ENCODE measurements around the gene CD8B2.
A peak's percentile ranks its signal among the peaks of the same experiment; 100 is the strongest.
"Not testable (repeated sequence)": the region's sequence is repeated elsewhere in the genome, so short reads cannot be mapped to it uniquely, and the experiment has no call there.

CD8B2 gene

GRCh38 chr2:106486551-106487385 is at the start of gene CD8B2:
TSS of gene CD8B2 (plus strand) at chr2:106487364. CDS start at chr2:106487427, 63 bp downstream.
- H3K9me3 ChIP-seq (ENCODE audit: control insufficient read depth, insufficient read depth, low read length); H3K4me1 ChIP-seq (ENCODE audit: control insufficient read depth, insufficient read depth, low read length); H3K9ac ChIP-seq (ENCODE audit: low read depth, low read length); H3K36me3 ChIP-seq (ENCODE audit: control insufficient read depth, insufficient read depth, low read length): not testable (repeated sequence)
- peaks cover 13% of the 10 kb centered on the region for H3K27me3 ChIP-seq (ENCODE audit: control insufficient read depth, insufficient read depth, low read length)
- peak within 1 kb of the TSS; percentile 30 for H3K4me3 ChIP-seq (ENCODE audit: low read depth, low read length)

- H3K9me3 ChIP-seq (ENCODE audit: control insufficient read depth, insufficient read depth, low read length); H3K4me3 ChIP-seq (ENCODE audit: low read depth, low read length); H3K36me3 ChIP-seq (ENCODE audit: control insufficient read depth, insufficient read depth, low read length): not testable (repeated sequence)
Observed at GRCh38 chr2:106461882-106462281, 25.3 kb upstream of the CD8B2 start.

GRCh38 chr2:106467516-106467915 is 19.6 kb upstream of the CD8B2 start:
- not testable (repeated sequence) for H3K36me3 ChIP-seq (ENCODE audit: control insufficient read depth, insufficient read depth, low read length); H3K9ac ChIP-seq (ENCODE audit: low read depth, low read length); H3K4me3 ChIP-seq (ENCODE audit: low read depth, low read length); H3K4me1 ChIP-seq (ENCODE audit: control insufficient read depth, insufficient read depth, low read length); H3K27me3 ChIP-seq (ENCODE audit: control insufficient read depth, insufficient read depth, low read length); H3K9me3 ChIP-seq (ENCODE audit: control insufficient read depth, insufficient read depth, low read length)

More at GRCh38 chr2:106461882-106462281, 25.3 kb upstream of the CD8B2 start:
- H3K4me1 ChIP-seq (ENCODE audit: control insufficient read depth, insufficient read depth, low read length); H3K9ac ChIP-seq (ENCODE audit: low read depth, low read length); H3K27me3 ChIP-seq (ENCODE audit: control insufficient read depth, insufficient read depth, low read length): not testable (repeated sequence)

DNA sequence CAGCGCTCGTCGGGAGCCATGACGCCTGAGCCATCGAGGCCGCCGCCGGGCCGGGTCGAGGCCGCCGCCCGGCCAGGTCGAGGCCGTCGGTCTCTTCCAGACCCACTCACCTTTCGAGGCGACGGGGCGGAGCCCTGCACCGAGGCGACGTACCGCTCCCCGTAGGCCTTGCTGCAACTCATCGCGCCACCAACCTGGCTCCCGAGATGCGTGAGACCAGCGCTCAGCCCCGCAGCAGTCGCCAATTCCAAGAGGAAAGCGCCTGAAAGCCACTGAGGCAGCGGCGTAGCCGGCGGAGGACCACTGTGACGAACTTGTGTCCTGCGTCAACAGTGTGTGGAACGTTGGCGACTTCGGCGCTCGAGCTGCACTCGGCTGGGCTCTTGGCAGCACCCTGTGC is 19.1 kb upstream of the CD8B2 start, which contains the start of gene RGPD3:
RGPD3 (minus strand) TSS at position 307 of the 400 bp plus-strand sequence; CDS start at position 182, 125 bp downstream.
- H3K9ac ChIP-seq (ENCODE audit: low read depth, low read length); H3K4me3 ChIP-seq (ENCODE audit: low read depth, low read length); H3K4me1 ChIP-seq (ENCODE audit: control insufficient read depth, insufficient read depth, low read length); H3K27me3 ChIP-seq (ENCODE audit: control insufficient read depth, insufficient read depth, low read length); H3K36me3 ChIP-seq (ENCODE audit: control insufficient read depth, insufficient read depth, low read length); H3K9me3 ChIP-seq (ENCODE audit: control insufficient read depth, insufficient read depth, low read length): not testable (repeated sequence)

GRCh38 chr2:106470658-106471057 is 16.5 kb upstream of the CD8B2 start:
- not testable (repeated sequence) for H3K36me3 ChIP-seq (ENCODE audit: control insufficient read depth, insufficient read depth, low read length); H3K27me3 ChIP-seq (ENCODE audit: control insufficient read depth, insufficient read depth, low read length); H3K4me1 ChIP-seq (ENCODE audit: control insufficient read depth, insufficient read depth, low read length); H3K9ac ChIP-seq (ENCODE audit: low read depth, low read length); H3K4me3 ChIP-seq (ENCODE audit: low read depth, low read length); H3K9me3 ChIP-seq (ENCODE audit: control insufficient read depth, insufficient read depth, low read length)

DNA sequence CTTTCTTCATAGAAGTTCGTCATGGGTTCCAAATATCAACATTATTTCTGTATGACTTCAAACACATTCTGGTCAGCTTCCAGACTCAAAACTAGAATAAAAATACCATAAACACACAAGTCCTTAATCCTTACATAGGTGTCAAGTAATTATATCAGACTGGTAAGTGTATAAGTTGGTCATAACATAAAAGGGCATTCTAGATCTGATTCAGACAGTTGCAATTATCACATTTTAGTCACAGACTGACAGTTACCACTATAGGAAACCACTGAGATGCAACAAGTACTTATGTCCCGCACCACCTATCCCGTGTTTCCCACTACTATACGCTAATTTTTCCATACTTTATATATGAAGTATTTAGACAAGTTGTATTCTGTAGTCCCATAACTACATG is 9.5 kb upstream of the CD8B2 start:
- not testable (repeated sequence) for H3K36me3 ChIP-seq (ENCODE audit: control insufficient read depth, insufficient read depth, low read length); H3K4me1 ChIP-seq (ENCODE audit: control insufficient read depth, insufficient read depth, low read length); H3K9ac ChIP-seq (ENCODE audit: low read depth, low read length); H3K27me3 ChIP-seq (ENCODE audit: control insufficient read depth, insufficient read depth, low read length); H3K4me3 ChIP-seq (ENCODE audit: low read depth, low read length); H3K9me3 ChIP-seq (ENCODE audit: control insufficient read depth, insufficient read depth, low read length)

DNA sequence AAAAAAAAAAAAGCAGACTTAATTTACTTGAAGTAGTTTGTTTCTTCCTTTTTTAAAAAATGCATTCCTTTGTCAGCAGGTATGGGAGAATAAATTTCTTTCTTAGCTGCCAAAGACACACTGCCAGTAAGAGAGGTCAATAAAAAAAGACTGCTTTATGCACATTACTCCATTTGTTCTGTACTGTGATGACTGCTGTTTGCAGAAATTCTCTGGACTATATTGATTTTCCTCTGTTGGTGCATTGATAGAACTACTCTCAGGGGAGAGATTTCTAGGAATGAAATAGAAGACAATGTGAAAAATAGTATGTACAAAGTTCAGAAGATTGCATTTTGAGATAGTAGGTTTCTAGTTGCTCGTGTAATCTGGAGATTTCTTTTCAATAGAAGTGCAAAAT is 7.6 kb upstream of the CD8B2 start:
- H3K4me3 ChIP-seq (ENCODE audit: low read depth, low read length); H3K9me3 ChIP-seq (ENCODE audit: control insufficient read depth, insufficient read depth, low read length); H3K27me3 ChIP-seq (ENCODE audit: control insufficient read depth, insufficient read depth, low read length); H3K4me1 ChIP-seq (ENCODE audit: control insufficient read depth, insufficient read depth, low read length); H3K9ac ChIP-seq (ENCODE audit: low read depth, low read length); H3K36me3 ChIP-seq (ENCODE audit: control insufficient read depth, insufficient read depth, low read length): not testable (repeated sequence)

DNA sequence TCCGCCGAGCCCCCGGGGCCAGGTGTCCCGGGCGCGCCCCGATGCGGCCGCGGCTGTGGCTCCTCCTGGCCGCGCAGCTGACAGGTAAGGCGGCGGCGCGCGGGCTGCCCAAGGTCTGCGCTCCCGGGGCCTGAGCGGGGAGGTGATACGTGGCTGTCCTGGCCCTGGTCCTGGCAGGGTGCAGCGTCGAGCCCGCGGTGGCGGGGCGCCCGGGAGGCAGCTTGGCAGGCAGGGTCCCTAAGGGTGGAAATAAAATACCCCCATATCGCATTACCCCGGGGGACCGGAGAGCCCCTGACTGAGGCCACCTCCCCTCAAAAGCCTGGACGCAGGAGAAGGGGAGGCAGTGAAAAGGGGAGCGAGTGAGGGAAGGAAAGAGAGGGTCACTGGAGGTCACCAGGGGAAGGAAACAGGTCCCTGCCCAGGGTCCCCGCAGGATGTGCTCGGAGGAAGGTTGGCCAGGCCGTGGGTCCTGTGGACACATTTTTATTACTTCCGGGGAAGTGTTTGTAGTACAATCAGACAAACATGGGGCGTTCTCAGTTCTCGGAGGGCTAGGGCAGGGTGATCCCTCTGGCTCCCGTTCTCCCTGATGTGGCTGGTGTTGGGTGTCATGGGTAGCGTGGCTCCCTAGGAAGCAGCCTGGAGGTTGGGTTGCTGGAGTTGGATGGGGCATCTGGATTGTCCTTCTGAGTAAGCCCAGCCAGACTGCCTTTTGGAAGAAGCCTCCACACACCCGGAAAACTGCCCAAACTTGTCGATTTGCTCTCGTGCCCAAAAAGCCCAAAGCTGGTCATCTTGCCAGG is 425 bp downstream of the CD8B2 start:
- not testable (repeated sequence) for H3K4me1 ChIP-seq (ENCODE audit: control insufficient read depth, insufficient read depth, low read length); H3K36me3 ChIP-seq (ENCODE audit: control insufficient read depth, insufficient read depth, low read length); H3K9ac ChIP-seq (ENCODE audit: low read depth, low read length); H3K9me3 ChIP-seq (ENCODE audit: control insufficient read depth, insufficient read depth, low read length)
- peak overlapping the region; percentile 8 for H3K4me3 ChIP-seq (ENCODE audit: low read depth, low read length)
- H3K27me3 ChIP-seq (ENCODE audit: control insufficient read depth, insufficient read depth, low read length): peaks cover 13% of the 10 kb centered on the region

DNA sequence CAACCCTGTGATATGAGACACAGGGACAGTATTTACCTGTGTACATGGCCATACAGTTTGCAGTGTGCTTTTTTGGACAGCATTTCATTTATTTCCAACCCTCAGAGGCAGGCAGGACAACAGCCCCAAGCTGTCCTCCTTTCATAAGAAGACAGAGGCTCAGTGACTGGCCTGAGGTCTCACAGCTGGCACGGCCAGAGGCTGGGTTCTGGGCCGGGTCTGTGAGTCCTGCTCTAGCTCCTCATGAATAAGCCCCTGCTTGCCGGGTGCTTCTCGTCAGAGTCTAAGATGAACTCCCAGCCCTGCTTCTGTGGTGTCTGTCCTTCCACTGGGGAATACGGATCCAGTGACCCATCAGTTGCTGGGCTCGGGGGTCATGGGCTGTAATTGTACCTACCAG is 2.5 kb downstream of the CD8B2 start:
- not testable (repeated sequence) for H3K9me3 ChIP-seq (ENCODE audit: control insufficient read depth, insufficient read depth, low read length); H3K9ac ChIP-seq (ENCODE audit: low read depth, low read length); H3K4me3 ChIP-seq (ENCODE audit: low read depth, low read length); H3K36me3 ChIP-seq (ENCODE audit: control insufficient read depth, insufficient read depth, low read length); H3K4me1 ChIP-seq (ENCODE audit: control insufficient read depth, insufficient read depth, low read length)
- peaks cover 13% of the 10 kb centered on the region for H3K27me3 ChIP-seq (ENCODE audit: control insufficient read depth, insufficient read depth, low read length)

DNA sequence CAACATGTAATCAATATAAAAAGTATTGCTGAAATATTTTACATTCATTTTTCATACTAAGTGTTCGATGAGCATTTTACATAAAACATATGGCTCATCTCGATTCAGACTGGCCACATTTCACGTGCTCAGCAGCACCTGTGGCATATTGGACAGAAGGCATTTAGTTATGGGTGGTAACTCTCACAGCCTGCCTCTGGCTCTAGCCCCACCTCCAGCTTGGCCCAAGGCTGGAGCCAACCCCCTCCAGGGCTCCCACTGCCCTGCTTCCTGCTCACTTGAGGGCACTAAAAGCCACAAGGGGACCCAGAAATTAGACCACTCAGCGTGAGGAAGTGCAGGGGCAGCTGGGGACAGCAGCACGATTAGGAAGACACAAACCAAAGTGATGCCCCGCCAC is 5.2 kb downstream of the CD8B2 start:
- not testable (repeated sequence) for H3K4me1 ChIP-seq (ENCODE audit: control insufficient read depth, insufficient read depth, low read length); H3K9ac ChIP-seq (ENCODE audit: low read depth, low read length); H3K36me3 ChIP-seq (ENCODE audit: control insufficient read depth, insufficient read depth, low read length); H3K4me3 ChIP-seq (ENCODE audit: low read depth, low read length); H3K9me3 ChIP-seq (ENCODE audit: control insufficient read depth, insufficient read depth, low read length); H3K27me3 ChIP-seq (ENCODE audit: control insufficient read depth, insufficient read depth, low read length)

- not testable (repeated sequence) for H3K9ac ChIP-seq (ENCODE audit: low read depth, low read length); H3K4me1 ChIP-seq (ENCODE audit: control insufficient read depth, insufficient read depth, low read length); H3K4me3 ChIP-seq (ENCODE audit: low read depth, low read length); H3K36me3 ChIP-seq (ENCODE audit: control insufficient read depth, insufficient read depth, low read length); H3K9me3 ChIP-seq (ENCODE audit: control insufficient read depth, insufficient read depth, low read length); H3K27me3 ChIP-seq (ENCODE audit: control insufficient read depth, insufficient read depth, low read length)
Observed at GRCh38 chr2:106492913-106493312, 5.7 kb downstream of the CD8B2 start.

DNA sequence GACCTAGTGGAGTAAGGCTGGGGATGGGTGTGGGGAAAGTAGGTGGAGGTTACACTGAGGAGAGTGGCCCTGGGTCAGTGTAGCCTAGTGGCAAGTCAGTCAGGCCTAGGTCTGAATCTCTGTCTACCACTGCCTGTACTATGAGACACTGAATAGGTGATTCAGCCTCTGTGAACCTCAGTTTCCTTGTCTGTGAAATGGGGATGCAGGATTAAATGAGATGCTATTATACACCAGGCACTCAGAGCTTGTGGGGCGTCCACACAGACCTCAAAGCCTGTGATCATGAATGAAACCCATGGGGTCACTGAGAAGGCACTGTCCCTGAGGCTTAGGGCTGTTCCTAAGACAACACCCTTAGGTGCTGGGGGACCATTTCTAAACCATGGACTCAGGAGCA is 11.4 kb downstream of the CD8B2 start:
- not testable (repeated sequence) for H3K36me3 ChIP-seq (ENCODE audit: control insufficient read depth, insufficient read depth, low read length); H3K4me3 ChIP-seq (ENCODE audit: low read depth, low read length); H3K9me3 ChIP-seq (ENCODE audit: control insufficient read depth, insufficient read depth, low read length); H3K27me3 ChIP-seq (ENCODE audit: control insufficient read depth, insufficient read depth, low read length); H3K4me1 ChIP-seq (ENCODE audit: control insufficient read depth, insufficient read depth, low read length); H3K9ac ChIP-seq (ENCODE audit: low read depth, low read length)
